GM06990 (cell line): ENCODE data around the gene SOBP.

ENCODE experiments used
- DNase-seq: peaks from one replicate; pipeline ENCODE4 v3.0.0-alpha.2; 2011; ENCODE audit not compliant: insufficient read length; ENCODE audit errors: extremely low read depth
- H3K27me3 ChIP-seq: replicated peaks from 2 replicates; pipeline ENCODE4 v1.6.0; 2011; ENCODE audit warnings: low read length; ENCODE audit not compliant: control insufficient read depth, insufficient read depth
- H3K36me3 ChIP-seq: 2 replicates; pipeline ENCODE4 v1.5.1; 2011; ENCODE audit warnings: low read length; ENCODE audit not compliant: control insufficient read depth, insufficient read depth
- H3K4me3 ChIP-seq: replicated peaks from 2 replicates; pipeline ENCODE4 v1.5.1; 2011; ENCODE audit warnings: low read depth, mild to moderate bottlenecking, control low read depth, low read length
- CTCF ChIP-seq: IDR thresholded peaks from 2 replicates; pipeline ENCODE4 v1.5.1; 2011; ENCODE audit warnings: low read length, control low read depth, mild to moderate bottlenecking, inconsistent platforms; ENCODE audit not compliant: insufficient read depth, poor library complexity, severe bottlenecking

The SOBP gene

GRCh38 chr6:107646176-107646575, 156.3 kb downstream of the SOBP start:
- TF ChIP-seq CTCF, result no peak
- DNase-seq, result no peak
- no peaks in the 10 kb centered on the region; the same call in 1 of the 2 replicates for H3K27me3 ChIP-seq
- no peak overlapping the region for H3K4me3 ChIP-seq
- H3K36me3 ChIP-seq, result no peaks in the 10 kb centered on the region

- no peak overlapping the region for H3K4me3 ChIP-seq
- H3K27me3 ChIP-seq, result no peaks in the 10 kb centered on the region; the same call in 1 of the 2 replicates
- no peaks in the 10 kb centered on the region for H3K36me3 ChIP-seq
- TF ChIP-seq CTCF, result no peak
- no peak for DNase-seq
These were observed 157.0 kb downstream of the SOBP start for GRCh38 chr6:107646776-107647438.

GRCh38 chr6:107647439-107647948, 157.6 kb downstream of the SOBP start:
- Histone ChIP-seq H3K27me3 (no peaks in the 10 kb centered on the region; the same call in 1 of the 2 replicates), H3K4me3 (no peak overlapping the region), H3K36me3 (no peaks in the 10 kb centered on the region)
- no peak for TF ChIP-seq CTCF
- DNase-seq, result no peak

- no peaks in the 10 kb centered on the region for H3K36me3 ChIP-seq
These were observed 159.1 kb downstream of the SOBP start for GRCh38 chr6:107648983-107649382.

GRCh38 chr6:107652526-107653182, 162.7 kb downstream of the SOBP start:
- no peak overlapping the region for H3K4me3 ChIP-seq
- DNase-seq, result no peak
- no peak for TF ChIP-seq CTCF

More at GRCh38 chr6:107648983-107649382, 159.1 kb downstream of the SOBP start:
- DNase-seq, result no peak
- Histone ChIP-seq H3K27me3 (no peaks in the 10 kb centered on the region; the same call in 1 of the 2 replicates), H3K4me3 (no peak overlapping the region)
- TF ChIP-seq CTCF, result no peak

More at GRCh38 chr6:107652526-107653182, 162.7 kb downstream of the SOBP start:
- Histone ChIP-seq H3K36me3 (no peaks in the 10 kb centered on the region), H3K27me3 (no peaks in the 10 kb centered on the region)
